Myometrial cell (primary cell): ENCODE measurements around the gene WASHC4. TPM values are rescaled to one million over a fixed set of nuclear protein-coding genes. Genes with fewer than 3 reads are reported as not detected.

Experiments used
- total RNA-seq: library from RNA; depleted of rRNA; stranded (reverse); fragments of >200 nt; gene quantifications from 2 replicates; pipeline ENCODE4 v1.2.3, GENCODE V29; 2015

Gene WASHC4, protein sequence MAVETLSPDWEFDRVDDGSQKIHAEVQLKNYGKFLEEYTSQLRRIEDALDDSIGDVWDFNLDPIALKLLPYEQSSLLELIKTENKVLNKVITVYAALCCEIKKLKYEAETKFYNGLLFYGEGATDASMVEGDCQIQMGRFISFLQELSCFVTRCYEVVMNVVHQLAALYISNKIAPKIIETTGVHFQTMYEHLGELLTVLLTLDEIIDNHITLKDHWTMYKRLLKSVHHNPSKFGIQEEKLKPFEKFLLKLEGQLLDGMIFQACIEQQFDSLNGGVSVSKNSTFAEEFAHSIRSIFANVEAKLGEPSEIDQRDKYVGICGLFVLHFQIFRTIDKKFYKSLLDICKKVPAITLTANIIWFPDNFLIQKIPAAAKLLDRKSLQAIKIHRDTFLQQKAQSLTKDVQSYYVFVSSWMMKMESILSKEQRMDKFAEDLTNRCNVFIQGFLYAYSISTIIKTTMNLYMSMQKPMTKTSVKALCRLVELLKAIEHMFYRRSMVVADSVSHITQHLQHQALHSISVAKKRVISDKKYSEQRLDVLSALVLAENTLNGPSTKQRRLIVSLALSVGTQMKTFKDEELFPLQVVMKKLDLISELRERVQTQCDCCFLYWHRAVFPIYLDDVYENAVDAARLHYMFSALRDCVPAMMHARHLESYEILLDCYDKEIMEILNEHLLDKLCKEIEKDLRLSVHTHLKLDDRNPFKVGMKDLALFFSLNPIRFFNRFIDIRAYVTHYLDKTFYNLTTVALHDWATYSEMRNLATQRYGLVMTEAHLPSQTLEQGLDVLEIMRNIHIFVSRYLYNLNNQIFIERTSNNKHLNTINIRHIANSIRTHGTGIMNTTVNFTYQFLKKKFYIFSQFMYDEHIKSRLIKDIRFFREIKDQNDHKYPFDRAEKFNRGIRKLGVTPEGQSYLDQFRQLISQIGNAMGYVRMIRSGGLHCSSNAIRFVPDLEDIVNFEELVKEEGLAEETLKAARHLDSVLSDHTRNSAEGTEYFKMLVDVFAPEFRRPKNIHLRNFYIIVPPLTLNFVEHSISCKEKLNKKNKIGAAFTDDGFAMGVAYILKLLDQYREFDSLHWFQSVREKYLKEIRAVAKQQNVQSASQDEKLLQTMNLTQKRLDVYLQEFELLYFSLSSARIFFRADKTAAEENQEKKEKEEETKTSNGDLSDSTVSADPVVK
- total RNA-seq = 35.7 and 44.8 TPM in 2 replicates

DNA sequence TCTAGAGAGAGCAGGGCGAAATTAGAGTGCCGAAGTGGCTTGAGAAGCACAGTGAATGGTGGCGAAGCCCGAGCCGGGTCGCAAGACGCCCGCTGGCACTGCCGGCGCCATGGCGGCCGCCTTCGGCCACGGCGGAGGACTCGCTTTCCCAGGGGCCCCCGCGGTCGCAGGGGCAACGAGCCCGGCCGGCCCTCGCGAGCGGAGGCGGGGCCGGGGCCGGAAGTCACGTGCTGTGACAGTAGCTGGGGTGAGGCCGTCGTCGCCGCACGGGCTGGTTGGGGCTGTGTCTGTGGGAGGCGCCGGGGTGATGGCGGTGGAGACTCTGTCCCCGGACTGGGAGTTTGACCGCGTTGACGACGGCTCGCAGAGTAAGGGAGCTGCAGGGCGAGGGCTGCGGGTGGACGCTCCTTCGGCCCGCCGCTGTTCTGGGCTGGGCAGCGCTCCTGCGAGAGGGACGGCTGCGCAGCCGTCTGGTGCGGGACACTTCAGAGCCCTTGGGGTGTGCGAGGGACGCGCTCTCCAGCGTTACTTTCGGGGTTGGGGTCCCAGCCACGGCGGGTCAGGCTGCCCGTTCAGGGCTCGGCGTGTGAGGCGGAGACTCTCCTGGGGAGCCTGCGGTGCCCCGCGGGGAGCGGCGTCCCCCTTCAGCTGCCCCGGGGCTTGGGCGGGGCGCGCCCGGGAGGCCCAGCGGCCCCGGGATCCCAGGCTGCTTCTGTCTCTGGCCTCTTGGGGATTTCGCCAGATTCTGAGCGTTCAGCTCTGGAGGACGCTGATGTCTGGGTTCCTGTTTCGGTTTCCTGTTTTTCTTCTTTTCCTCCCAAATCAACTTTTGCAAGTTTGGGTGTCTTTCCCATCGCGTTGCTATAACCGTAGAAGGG, at the start of gene WASHC4:
TSS of gene WASHC4 (plus strand) at position 238 of the 878 bp plus-strand sequence. CDS start at position 308, 70 bp downstream.

DNA sequence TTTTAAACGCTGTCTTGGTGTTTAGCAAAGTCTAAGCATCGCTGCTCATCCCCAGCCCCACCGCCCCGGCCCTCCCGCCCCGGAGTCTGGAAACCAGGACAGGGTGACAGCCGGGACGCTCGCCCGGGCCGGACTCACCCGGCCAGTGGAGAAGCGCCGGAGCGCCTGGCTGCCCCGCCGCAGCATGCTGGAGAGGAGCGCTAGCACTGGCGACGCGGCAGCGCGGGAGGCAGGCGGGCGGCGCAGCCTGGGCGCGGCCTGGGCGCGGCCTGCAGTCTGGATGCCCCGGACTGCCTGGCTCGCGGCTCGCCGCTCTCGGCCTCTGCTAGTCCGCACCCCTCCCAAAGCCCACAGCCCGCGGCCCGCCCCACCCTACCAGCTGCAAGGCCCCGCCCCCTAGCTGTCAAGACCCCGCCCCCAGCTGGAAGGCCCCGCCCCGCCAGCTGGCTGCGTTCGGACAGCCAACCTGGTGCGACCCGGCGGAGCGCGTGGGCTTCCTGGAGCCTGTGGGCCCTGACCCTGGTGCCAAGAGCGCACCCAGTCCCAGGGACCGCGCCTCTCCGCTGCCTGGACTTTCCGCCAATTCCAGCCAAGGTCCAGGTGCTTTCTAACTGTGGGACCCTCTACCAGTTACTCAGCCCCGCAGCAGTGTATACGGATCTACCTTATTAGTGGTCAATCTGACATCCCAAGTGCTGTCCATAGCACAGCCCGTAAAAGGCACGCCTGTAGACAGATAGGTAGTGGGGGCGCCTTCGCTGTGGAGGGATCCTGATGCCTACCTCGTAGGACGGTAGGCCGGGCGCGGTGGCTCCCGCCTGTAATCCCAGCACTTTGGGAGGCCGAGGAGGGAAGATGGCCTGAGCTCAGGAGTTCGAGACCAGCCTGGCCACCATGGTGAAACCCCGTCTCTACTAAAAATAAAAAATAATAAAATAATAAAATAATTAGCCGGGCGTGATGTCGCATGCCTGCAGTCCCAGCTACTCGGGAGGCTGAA, 23.0 kb upstream of the WASHC4 start, which contains the start of gene ALDH1L2:
TSS of gene ALDH1L2 (minus strand) at position 208 of the 1,000 bp plus-strand sequence. CDS start at position 186, 22 bp downstream.

Other genes with a start within 250 kb of the WASHC4 start
- gene SLC41A2, start 149.4 kb upstream of the WASHC4 start, total RNA-seq = 4.0 and 10.3 TPM in 2 replicates
- gene NOPCHAP1, start 121.4 kb upstream of the WASHC4 start, total RNA-seq = 4.3 and 5.7 TPM in 2 replicates
- 80.8 and 105 TPM in 2 replicates for gene ALDH1L2, start 23.3 kb upstream of the WASHC4 start, total RNA-seq
- gene APPL2, start 128.4 kb downstream of the WASHC4 start, total RNA-seq = 36.9 and 44.8 TPM in 2 replicates
- 334 and 368 TPM in 2 replicates for gene C12orf75, start 223.0 kb downstream of the WASHC4 start, total RNA-seq